ENCODE results near the gene GEN1. TPM values are rescaled to one million over a fixed set of nuclear protein-coding genes. Genes with fewer than 3 reads are reported as not detected.

Gene GEN1
- total RNA-seq, 1 donor from 2014 or later, result 21.9 TPM

GRCh38 chr2:17791121-17791816, 37.3 kb downstream of the GEN1 start:
- no peak for TF ChIP-seq CTCF (conservative IDR thresholded peaks at IDR 0.05)
- H3K36me3 Mint-ChIP-seq, result no peaks in the 10 kb centered on the region
- no peak for DNase-seq (ENCODE audit: extremely low spot score, unreplicated experiment)
- H3K27me3 Mint-ChIP-seq, result peaks cover 29% of the 10 kb centered on the region
- no peak overlapping the region for H3K4me3 Mint-ChIP-seq
- H3K4me1 Mint-ChIP-seq (ENCODE audit: unreplicated experiment), result peaks cover 19% of the 10 kb centered on the region
- no peaks in the 10 kb centered on the region for H3K9me3 Mint-ChIP-seq
- H3K27ac Mint-ChIP-seq, result no peak overlapping the region

- H3K4me3 Mint-ChIP-seq, result no peak overlapping the region
- DNase-seq (ENCODE audit: extremely low spot score, unreplicated experiment), result no peak
- no peaks in the 10 kb centered on the region for H3K36me3 Mint-ChIP-seq
- H3K9me3 Mint-ChIP-seq, result no peaks in the 10 kb centered on the region
- peaks cover 29% of the 10 kb centered on the region for H3K27me3 Mint-ChIP-seq
- peaks cover 19% of the 10 kb centered on the region for H3K4me1 Mint-ChIP-seq (ENCODE audit: unreplicated experiment)
- H3K27ac Mint-ChIP-seq, result no peak overlapping the region
- TF ChIP-seq CTCF (conservative IDR thresholded peaks at IDR 0.05), result no peak
Measured at GRCh38 chr2:17791817-17792130, 37.8 kb downstream of the GEN1 start.

GRCh38 chr2:17792515-17792914, 38.6 kb downstream of the GEN1 start:
- Mint-ChIP-seq H3K9me3 (no peaks in the 10 kb centered on the region), H3K27me3 (peaks cover 29% of the 10 kb centered on the region), H3K36me3 (no peaks in the 10 kb centered on the region), H3K27ac (no peak overlapping the region), H3K4me1 (ENCODE audit: unreplicated experiment) (peaks cover 19% of the 10 kb centered on the region), H3K4me3 (no peak overlapping the region)
- no peak for DNase-seq (ENCODE audit: extremely low spot score, unreplicated experiment)
- no peak for TF ChIP-seq CTCF (conservative IDR thresholded peaks at IDR 0.05)

- no peaks in the 10 kb centered on the region for H3K9me3 Mint-ChIP-seq
- H3K27me3 Mint-ChIP-seq, result peaks cover 29% of the 10 kb centered on the region
- DNase-seq (ENCODE audit: extremely low spot score, unreplicated experiment), result no peak
- H3K4me3 Mint-ChIP-seq, result no peak overlapping the region
- H3K4me1 Mint-ChIP-seq (ENCODE audit: unreplicated experiment), result peaks cover 19% of the 10 kb centered on the region
- H3K36me3 Mint-ChIP-seq, result no peaks in the 10 kb centered on the region
- TF ChIP-seq CTCF (conservative IDR thresholded peaks at IDR 0.05), result no peak
- no peak overlapping the region for H3K27ac Mint-ChIP-seq
Measured at GRCh38 chr2:17793296-17793695, 39.4 kb downstream of the GEN1 start.

- Mint-ChIP-seq H3K4me1 (ENCODE audit: unreplicated experiment) (peaks cover 14% of the 10 kb centered on the region), H3K36me3 (no peaks in the 10 kb centered on the region), H3K4me3 (no peak overlapping the region), H3K27ac (no peak overlapping the region), H3K9me3 (no peaks in the 10 kb centered on the region), H3K27me3 (peaks cover 29% of the 10 kb centered on the region)
- no peak for DNase-seq (ENCODE audit: extremely low spot score, unreplicated experiment)
- TF ChIP-seq CTCF (conservative IDR thresholded peaks at IDR 0.05), result no peak
Measured at GRCh38 chr2:17793803-17794354, 39.9 kb downstream of the GEN1 start.
